Measurements from ENCODE around the gene SPATA3.

DNA sequence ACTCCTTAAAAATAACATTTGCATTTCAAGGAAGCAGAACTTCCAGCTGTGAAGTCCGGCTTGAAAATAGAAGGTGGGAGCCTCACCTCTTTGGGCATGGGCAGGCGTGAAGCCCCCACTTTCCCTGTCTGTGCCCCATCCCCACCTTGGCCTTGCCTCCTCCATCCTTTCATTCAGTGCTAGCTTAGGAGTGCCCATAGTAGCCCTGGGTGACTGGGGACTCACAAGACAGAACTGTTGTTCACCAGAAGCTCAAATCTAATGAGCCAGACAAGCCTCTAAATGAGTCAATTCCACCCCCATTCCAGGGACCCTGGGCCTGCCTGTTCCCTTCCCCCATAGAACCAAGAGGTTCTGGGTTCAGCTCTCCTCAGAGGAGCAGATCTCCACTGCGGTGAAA, 20.0 kb downstream of the SPATA3 start:
- TF ChIP-seq, protein P1, sequence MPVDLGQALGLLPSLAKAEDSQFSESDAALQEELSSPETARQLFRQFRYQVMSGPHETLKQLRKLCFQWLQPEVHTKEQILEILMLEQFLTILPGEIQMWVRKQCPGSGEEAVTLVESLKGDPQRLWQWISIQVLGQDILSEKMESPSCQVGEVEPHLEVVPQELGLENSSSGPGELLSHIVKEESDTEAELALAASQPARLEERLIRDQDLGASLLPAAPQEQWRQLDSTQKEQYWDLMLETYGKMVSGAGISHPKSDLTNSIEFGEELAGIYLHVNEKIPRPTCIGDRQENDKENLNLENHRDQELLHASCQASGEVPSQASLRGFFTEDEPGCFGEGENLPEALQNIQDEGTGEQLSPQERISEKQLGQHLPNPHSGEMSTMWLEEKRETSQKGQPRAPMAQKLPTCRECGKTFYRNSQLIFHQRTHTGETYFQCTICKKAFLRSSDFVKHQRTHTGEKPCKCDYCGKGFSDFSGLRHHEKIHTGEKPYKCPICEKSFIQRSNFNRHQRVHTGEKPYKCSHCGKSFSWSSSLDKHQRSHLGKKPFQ (tag by site-specific recombination; IDR thresholded peaks at IDR 0.05): no peak
- TF ChIP-seq ZNF433 (tag by site-specific recombination; IDR thresholded peaks at IDR 0.05; ENCODE audit: low read depth): no peak

All from HEK293 (cell line).